GM06990 (cell line): ENCODE data around the gene NAA60.

Source experiments
- DNase-seq: peaks from one replicate; pipeline ENCODE4 v3.0.0-alpha.2; 2011; ENCODE audit not compliant: insufficient read length; ENCODE audit errors: extremely low read depth
- H3K27me3 ChIP-seq: replicated peaks from 2 replicates; pipeline ENCODE4 v1.6.0; 2011; ENCODE audit warnings: low read length; ENCODE audit not compliant: control insufficient read depth, insufficient read depth
- H3K36me3 ChIP-seq: 2 replicates; pipeline ENCODE4 v1.5.1; 2011; ENCODE audit warnings: low read length; ENCODE audit not compliant: control insufficient read depth, insufficient read depth
- H3K4me3 ChIP-seq: replicated peaks from 2 replicates; pipeline ENCODE4 v1.5.1; 2011; ENCODE audit warnings: low read depth, mild to moderate bottlenecking, control low read depth, low read length
- TF ChIP-seq, protein P1 (sequence below): IDR thresholded peaks from 2 replicates; pipeline ENCODE4 v1.5.1; 2011; ENCODE audit warnings: low read length, control low read depth, mild to moderate bottlenecking, inconsistent platforms; ENCODE audit not compliant: insufficient read depth, poor library complexity, severe bottlenecking

Gene NAA60

DNA sequence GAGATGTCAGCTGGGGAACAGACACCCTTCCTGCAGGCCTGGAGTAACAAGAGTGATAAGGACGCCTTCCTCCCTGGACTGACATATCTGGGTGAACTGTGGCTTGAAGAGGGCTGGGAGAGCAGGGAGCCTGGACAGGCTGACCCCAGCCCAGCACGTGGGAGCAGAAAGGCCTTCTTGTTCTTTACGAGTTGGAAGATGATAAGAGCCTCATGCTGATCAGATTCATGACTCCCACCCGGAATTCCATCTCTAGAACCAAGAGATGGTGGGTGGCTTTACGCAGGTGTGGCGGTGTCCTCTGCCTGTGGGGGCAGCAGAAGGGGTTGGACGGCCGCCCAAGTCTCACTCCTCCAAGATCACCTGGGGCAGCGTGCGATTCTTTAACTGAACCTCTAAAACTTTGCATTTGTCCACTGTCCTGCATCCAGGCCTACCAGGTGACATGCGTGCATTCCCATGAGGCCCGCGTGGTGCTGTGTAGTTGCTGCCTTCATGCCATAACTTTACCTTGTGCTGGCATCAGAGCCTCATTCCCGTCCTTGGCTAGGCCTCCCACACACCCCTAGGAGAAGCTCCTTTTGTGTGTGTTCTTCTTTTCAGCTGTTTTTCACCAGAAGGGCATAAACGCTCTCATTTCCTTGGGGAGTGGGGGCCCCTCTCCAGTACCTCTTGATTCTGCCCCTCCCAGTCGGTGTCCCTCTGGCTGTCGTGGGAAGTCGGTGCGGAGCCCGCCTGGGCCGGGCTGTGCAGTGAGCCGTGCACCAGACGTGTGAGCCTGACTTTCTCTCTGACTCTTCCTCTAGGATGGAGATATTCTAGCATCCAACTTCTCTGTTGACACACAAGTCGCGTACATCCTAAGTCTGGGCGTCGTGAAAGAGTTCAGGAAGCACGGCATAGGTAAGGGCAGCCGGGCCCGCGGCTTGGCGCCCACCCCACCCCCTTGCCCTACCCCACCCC is 38.5 kb downstream of the NAA60 start:
- H3K4me3 ChIP-seq = no peak overlapping the region
- H3K36me3 ChIP-seq = peaks cover 37% of the 10 kb centered on the region
- no peak for DNase-seq
- TF ChIP-seq, protein P1, sequence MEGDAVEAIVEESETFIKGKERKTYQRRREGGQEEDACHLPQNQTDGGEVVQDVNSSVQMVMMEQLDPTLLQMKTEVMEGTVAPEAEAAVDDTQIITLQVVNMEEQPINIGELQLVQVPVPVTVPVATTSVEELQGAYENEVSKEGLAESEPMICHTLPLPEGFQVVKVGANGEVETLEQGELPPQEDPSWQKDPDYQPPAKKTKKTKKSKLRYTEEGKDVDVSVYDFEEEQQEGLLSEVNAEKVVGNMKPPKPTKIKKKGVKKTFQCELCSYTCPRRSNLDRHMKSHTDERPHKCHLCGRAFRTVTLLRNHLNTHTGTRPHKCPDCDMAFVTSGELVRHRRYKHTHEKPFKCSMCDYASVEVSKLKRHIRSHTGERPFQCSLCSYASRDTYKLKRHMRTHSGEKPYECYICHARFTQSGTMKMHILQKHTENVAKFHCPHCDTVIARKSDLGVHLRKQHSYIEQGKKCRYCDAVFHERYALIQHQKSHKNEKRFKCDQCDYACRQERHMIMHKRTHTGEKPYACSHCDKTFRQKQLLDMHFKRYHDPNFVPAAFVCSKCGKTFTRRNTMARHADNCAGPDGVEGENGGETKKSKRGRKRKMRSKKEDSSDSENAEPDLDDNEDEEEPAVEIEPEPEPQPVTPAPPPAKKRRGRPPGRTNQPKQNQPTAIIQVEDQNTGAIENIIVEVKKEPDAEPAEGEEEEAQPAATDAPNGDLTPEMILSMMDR = no peak
- H3K27me3 ChIP-seq = no peaks in the 10 kb centered on the region

DNA sequence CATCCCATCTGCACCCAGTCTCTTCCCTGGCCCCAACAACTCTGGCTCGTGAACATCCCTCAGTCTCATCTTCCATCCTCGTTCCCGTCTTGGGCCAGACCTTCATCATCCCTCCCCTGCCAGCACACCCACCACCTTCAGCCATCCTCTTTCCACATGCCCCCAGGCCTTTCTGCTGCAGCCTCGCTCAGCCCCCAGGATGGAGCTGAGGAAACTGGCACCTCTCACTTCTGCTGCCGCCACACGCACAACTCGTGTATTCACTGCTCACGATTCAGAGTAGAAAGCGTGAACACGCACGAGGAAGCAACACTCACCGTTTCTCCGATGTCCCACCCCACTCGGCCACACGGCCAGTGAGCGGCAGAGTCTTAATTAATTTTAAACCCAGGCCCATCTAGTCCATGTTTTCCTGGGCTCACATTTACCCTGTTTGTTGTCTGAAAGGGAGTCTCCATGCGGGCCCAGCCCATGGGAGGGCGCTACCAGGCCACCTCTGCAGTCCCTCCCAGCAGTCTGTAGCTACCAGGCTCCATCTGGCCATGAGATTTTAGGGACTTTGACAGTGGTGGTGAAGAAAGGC is 39.3 kb downstream of the NAA60 start:
- Histone ChIP-seq H3K4me3 (no peak overlapping the region), H3K36me3 (peaks cover 37% of the 10 kb centered on the region), H3K27me3 (no peaks in the 10 kb centered on the region)
- no peak for DNase-seq
- TF ChIP-seq, protein P1 = no peak

DNA sequence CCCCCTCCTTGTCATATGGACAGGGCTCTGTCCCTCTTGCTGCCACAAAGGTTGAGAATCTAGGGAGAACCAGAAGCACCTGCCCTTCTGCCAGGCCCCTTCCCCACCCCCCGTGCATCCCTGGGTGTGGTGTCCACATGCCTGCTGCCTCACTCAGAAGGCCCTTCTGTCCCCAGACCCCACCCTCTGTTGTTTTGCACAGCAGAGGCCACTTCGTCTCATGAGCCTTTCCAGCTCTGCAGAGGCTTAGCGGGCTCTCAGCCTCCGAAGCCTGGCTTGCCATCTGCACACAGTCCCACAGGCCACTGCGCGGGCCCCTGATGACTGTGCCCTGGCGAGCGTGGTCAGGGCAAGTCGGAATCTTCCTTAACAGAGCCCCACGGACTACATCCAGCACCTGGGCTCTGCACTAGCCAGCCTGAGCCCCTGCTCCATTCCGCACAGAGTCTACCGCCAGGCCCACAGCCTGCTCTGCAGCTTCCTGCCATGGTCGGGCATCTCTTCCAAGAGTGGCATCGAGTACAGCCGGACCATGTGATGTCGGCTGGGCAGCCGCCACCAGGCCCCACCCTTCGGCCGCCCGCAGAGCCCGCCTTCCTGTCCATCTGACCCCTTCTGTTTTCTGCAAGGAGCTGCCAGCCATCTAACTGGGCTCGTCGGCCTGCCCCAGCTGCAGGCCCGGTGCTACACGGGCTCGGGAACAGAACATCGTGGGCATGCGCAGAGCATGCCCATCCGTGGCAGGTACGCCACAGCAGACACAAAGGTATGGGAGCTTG is 41.0 kb downstream of the NAA60 start:
- H3K36me3 ChIP-seq = peaks cover 35% of the 10 kb centered on the region

DNA sequence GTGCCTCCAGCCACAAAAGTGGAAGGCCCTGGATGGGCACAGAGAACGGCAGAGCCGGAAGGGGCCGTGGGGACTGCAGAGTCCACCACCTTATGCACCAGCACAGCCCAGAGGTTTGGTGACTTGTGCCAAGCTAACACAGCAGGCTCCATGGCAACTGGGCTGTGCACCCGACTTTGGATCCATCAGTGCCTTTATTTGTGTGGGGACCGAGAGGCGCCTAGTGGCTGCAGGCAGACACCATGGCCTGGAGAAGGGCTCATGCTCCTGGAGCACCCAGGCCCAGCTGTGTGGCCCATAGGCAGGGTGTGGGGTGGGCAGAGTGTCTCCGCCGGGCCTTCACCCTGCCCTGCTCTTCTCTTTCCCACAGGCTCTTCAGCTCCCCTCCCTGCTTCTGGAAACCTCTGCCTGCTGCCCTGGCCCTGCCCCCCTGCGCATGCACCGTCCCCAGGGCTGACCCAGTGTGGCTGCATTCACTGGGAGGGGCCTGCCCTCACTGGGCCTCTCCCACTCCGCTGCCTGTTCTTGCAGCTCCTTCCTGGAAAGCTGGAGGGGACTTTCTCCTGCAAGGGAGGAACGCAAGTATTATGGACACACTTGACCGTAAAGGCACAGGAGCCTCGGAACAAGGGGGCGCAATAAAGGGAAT is 41.7 kb downstream of the NAA60 start:
- H3K4me3 ChIP-seq = no peak overlapping the region
- DNase-seq = no peak
- TF ChIP-seq, protein P1 = no peak
- H3K36me3 ChIP-seq = peaks cover 34% of the 10 kb centered on the region
- no peaks in the 10 kb centered on the region for H3K27me3 ChIP-seq

More for the DNA sequence above, 41.0 kb downstream of the NAA60 start:
- Histone ChIP-seq H3K27me3 (no peaks in the 10 kb centered on the region), H3K4me3 (no peak overlapping the region)
- no peak for DNase-seq
- TF ChIP-seq, protein P1 = no peak

DNA sequence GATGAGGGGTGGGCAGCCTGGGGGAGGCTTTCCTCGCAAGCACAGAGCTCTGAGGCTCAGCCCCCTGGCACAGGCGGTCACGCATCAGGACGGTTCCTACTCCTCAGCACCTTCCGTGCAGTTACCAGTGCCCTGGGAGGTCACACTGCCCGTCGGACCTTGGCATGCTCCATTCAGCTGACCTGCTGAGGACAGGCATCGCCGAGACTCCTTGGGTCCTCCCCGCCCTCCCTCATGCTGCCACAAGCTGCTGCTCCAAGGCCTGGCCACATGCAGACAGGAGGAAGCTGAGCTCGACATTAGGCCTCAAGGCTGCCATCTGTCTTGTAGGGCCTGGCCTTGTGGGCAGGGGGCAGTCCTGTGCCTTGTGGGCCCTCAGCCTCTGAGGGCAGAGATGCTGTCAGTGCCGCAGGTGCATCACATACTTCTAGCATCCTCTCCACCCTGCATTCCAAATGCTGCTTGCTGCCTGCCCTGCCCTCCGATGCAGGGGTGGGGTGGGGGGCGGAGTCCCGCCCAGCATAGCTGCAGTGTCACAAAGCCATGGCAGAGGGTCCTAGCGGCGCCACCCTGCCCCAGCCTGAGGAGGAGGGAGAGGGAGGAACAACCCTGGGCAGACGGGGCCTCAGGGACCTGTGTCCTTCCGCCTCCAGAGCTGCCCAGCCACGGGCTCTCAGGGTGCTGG is 42.5 kb downstream of the NAA60 start:
- no peak overlapping the region for H3K4me3 ChIP-seq
- peaks cover 34% of the 10 kb centered on the region for H3K36me3 ChIP-seq
- DNase-seq = no peak
- no peaks in the 10 kb centered on the region for H3K27me3 ChIP-seq
- TF ChIP-seq, protein P1 = no peak
